GM12875 (cell line): ENCODE data around the gene EEF2KMT.
"Not testable (repeated sequence)": the region's sequence is repeated elsewhere in the genome, so short reads cannot be mapped to it uniquely, and the experiment has no call there.

Experiments used
- H3K4me3 ChIP-seq: one replicate; pipeline ENCODE4 v1.5.1; 2011; ENCODE audit warnings: low read depth, low read length, control low read depth
- TF ChIP-seq, protein P1 (sequence below): IDR thresholded peaks from 2 replicates; pipeline ENCODE4 v1.5.1; 2011; ENCODE audit warnings: low read depth, mild to moderate bottlenecking, control low read depth, inconsistent platforms, low read length, moderate library complexity, borderline replicate concordance; ENCODE audit not compliant: insufficient read depth

Gene EEF2KMT

GRCh38 chr16:5097470-5098220 lies at the start of gene EEF2KMT:
Gene EEF2KMT (minus strand): TSS chr16:5097795. CDS start chr16:5097739, 56 bp downstream.
- H3K4me3 ChIP-seq = peak within 1 kb of the TSS; percentile 70

DNA sequence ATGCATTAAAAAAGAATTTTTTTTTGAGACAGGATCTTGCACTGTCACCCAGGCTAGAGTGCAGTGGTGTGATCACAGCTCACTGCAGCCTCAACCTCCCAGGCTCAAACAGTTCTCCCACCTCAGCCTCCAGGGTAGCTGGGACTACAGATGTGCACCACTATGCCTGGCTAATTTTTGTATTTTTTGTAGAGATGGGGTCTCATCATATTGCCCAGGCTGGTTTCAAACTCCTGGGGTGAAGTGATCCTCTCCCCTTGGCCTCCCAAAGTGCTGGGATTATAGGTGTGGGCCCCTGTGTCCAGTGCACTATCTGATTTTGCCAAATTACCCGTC lies 47.0 kb upstream of the EEF2KMT start:
- H3K4me3 ChIP-seq = not testable (repeated sequence)

- H3K4me3 ChIP-seq = no peak overlapping the region
- TF ChIP-seq, protein P1, sequence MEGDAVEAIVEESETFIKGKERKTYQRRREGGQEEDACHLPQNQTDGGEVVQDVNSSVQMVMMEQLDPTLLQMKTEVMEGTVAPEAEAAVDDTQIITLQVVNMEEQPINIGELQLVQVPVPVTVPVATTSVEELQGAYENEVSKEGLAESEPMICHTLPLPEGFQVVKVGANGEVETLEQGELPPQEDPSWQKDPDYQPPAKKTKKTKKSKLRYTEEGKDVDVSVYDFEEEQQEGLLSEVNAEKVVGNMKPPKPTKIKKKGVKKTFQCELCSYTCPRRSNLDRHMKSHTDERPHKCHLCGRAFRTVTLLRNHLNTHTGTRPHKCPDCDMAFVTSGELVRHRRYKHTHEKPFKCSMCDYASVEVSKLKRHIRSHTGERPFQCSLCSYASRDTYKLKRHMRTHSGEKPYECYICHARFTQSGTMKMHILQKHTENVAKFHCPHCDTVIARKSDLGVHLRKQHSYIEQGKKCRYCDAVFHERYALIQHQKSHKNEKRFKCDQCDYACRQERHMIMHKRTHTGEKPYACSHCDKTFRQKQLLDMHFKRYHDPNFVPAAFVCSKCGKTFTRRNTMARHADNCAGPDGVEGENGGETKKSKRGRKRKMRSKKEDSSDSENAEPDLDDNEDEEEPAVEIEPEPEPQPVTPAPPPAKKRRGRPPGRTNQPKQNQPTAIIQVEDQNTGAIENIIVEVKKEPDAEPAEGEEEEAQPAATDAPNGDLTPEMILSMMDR = no peak
Observed at GRCh38 chr16:5143761-5144620, 46.4 kb upstream of the EEF2KMT start.

- H3K4me3 ChIP-seq = not testable (repeated sequence)
Observed at GRCh38 chr16:5140151-5140550, 42.6 kb upstream of the EEF2KMT start.

DNA sequence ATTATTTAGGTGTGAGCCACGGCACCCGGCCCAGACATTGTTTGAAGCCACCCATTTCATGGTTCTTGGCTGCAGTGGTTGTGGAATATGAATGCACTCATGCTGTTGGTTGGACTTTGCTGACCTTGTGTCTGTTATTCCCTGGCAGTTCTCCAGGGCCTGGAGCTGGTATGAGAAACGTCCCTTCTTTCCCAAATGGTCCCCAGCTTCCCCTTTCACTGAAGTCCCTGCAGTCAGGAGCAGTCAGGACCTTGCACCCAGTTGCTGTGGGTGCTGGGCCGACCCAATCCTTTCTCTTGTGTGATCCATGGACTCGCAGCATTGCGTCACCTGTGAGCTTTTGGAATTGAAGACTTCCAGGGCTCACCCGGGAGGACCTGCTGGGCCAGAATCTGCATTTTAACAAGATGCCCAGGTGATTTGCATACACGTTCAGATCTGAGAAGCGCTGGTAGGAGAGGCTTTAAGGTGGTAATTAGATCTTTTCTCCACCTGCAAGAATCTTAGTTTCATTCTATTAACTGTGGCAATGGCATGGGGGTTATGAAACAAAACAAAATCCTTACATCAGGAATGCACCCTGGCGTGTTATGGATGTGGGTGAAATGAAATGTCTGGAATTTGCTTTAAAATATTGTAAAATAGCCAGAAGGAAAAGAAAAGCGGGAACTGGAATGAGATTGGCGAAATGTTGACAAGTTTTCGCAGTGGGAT lies 37.3 kb upstream of the EEF2KMT start:
- not testable (repeated sequence) for H3K4me3 ChIP-seq

DNA sequence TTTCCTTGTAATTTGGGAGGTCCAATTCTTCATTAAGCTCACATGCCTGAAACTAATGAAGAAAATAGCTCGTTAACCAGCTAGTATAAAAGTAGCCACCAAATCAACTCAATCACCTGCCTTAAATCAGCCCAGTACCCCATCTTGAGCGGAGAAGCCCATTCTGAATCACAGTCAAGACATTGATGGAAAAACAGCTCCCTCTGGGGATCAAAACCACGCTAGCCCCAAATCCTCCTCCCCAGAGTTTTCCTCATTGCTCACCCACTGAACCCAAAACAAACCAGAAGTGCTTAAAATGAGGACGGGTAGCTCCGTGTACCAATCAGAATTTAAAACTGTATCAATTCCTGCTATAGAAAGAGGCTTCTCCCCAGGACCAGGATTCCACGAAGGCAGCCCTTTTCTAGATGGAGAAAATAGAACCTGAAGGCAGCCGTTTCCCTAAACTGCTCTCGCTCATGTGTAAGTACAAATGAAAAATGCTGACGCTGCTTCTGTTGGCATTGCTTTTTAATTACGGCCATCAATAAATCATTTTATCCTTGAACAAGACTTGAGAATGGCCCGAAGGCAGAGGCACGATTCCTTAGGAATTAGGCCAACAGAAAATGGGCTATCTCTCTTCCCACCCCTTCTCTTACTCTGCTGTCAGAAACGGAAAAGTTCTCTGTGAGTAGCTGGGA lies 35.5 kb upstream of the EEF2KMT start:
- not testable (repeated sequence) for H3K4me3 ChIP-seq

GRCh38 chr16:5131467-5132004 lies 33.9 kb upstream of the EEF2KMT start:
- not testable (repeated sequence) for H3K4me3 ChIP-seq

DNA sequence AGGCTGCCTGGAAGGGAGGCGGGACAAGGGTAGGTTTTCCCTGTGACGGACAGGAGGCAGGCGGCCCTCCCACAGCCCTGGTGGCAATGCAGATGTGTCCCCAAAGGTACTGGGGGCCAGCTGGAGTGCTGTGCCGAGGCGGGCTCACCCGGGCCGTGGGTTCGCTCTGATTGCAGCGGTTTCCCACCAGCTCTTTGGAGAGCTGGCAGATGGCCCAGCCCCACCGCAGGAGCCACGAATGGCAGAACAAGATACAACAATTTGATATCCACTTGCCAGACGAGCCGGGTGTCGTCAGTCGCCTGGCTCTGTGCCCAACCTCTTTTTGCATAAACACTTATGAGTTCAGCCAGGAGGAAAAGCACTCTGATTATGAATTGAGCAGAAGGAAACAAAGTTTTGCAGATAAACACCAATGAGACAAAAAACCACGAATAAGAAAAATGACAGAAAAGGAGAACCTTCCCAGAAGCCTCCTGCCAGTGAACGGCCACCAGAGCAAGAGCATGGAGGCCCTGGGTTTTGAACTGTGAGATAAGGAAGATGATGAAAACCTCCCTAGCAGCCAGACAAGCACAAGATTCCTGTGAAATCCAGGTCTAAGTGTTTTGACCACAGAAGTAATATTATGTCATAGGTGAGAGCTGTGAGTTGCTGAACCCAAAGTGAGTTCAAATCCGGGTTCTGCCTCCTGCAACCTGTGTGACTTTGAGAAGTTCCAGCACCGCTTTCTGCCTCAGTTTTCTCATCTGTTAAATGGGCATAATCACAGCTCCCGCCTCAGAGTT lies 19.9 kb upstream of the EEF2KMT start:
- not testable (repeated sequence) for H3K4me3 ChIP-seq

DNA sequence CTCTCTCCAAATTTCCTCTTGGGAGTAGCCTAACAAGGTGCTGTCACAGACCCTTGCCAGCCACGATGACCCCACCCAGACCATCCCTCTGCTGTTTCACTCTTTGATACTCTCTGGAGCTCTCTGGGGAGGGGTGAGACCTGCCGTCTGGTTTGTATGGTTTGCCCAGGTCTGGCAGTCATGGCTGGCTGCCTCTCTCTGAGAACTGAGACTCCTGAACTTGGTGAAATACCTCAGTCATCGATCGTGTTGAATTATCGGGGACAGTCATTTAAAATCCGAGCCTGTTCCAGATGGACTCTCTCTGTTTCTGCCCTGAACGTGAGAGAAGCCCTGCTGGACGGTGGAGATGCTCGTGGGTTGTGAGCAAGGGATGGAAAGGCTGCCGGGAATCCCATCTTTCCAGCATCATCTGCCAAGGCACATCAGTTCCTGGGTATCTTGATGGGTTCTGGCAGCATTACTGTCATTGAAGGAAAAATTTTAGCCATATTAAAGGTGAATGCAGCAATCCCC lies 19.2 kb upstream of the EEF2KMT start:
- H3K4me3 ChIP-seq = not testable (repeated sequence)

DNA sequence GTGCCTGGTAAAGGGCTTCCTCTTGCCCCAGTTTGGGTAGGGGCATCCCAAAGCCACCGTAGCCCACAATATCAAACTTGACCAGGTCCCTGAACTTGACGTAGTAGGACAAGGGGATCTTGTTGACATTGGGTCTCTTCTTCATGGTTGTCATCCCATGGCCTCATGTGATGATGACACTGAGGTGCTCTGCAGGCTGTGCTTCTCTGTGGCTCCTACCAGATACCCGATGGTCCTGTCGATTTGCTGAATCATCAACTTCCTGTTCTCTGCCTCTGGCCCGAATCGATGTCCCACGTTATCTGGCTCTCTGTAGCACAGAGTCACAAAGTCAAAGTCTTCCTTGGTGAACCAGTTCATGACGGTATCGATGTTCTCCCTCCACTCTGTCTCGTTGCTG lies 13.3 kb upstream of the EEF2KMT start:
- H3K4me3 ChIP-seq = not testable (repeated sequence)

DNA sequence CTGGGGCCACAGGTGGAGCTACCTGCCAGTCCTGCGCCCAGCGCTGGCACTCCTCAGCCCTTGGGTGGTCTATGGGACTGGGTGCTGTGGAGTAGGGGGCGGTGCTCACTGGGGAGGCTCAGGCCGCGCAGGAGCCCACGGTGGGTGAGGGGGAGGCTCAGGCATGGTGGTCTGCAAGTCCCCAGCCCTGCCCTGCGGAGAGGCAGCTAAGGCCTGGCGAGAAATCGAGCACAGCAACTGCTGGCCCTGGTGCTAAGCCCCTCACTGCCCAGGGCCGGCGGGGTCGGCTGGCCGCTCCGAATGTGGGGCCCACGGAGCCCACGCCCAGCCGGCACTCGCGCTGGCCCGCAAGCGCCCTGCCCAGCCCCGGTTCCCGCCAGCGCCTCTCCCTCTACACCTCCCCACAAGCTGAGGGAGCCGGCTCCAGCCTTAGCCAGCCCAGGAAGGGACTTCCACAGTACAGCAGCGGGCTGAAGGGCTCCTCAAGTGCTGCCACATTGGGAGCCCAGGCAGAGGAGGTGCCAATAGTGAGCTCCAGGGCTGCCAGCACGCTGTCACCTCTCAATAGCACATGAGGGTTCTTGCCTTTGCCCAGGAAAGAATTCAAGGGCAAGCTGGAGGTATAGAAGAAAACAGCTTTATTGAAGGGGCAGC lies 11.0 kb upstream of the EEF2KMT start:
- no peak overlapping the region for H3K4me3 ChIP-seq

DNA sequence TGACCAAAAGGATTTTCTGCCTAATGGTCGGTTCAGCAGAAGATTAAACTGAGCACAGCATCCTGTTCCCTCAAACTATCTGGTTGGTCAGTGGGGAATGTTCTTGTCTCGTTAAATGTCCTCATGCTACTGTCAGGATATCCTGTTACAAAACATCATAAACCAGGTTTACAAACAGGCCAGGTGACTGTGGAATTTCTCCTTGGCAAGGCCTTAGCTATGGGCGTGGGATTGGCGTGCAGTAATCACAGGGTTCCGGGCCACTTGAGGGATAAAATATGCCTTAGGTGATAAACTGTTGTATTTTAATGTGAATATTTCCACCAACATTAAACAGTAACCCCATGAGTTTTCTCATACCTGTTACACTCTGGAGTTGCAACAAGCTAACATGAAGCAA lies 7.4 kb upstream of the EEF2KMT start:
- not testable (repeated sequence) for H3K4me3 ChIP-seq

More for the DNA sequence above, 11.0 kb upstream of the EEF2KMT start:
- TF ChIP-seq, protein P1 = no peak

GRCh38 chr16:5103296-5104032 lies 5.9 kb upstream of the EEF2KMT start:
- not testable (repeated sequence) for H3K4me3 ChIP-seq

GRCh38 chr16:5099174-5099573 lies 1.6 kb upstream of the EEF2KMT start:
- not testable (repeated sequence) for H3K4me3 ChIP-seq
